ENCODE results near the gene KIF24.
"Not testable (repeated sequence)": the region's sequence is repeated elsewhere in the genome, so short reads cannot be mapped to it uniquely, and the experiment has no call there.

Gene KIF24

DNA sequence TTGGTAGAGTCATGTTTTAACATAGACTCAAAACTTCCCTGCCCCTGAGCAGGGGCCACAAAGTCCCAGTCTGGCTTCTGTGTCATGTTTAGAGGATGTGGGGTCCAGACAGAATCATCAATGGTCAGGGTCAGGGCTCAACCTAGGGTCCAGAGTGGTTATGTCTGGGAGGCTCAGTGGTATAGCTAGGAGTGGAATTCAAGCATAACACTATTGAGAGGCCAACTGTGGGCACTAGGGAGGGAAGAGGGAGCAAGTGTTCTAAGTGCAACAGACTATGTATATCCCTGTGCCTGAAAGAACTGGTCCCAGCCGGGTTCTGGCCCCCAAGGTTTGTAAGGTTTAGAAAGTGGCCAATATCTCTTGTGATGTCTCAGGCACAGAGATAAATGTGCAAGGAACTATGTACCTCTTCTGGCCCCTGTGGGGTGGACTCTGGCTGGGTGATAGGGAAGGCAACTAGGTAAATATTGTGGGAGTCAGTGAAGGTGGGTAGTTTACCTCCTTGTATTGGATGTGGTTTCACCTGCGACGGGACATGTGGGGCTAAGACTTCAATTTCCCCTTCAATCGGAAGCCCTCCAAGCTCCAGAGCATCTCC, 33.6 kb upstream of the KIF24 start:
- DNase-seq (ENCODE audit: low read depth), result no peak

- not testable (repeated sequence) for DNase-seq (ENCODE audit: low read depth)
Measured at GRCh38 chr9:34352957-34353356, 23.9 kb upstream of the KIF24 start.

DNA sequence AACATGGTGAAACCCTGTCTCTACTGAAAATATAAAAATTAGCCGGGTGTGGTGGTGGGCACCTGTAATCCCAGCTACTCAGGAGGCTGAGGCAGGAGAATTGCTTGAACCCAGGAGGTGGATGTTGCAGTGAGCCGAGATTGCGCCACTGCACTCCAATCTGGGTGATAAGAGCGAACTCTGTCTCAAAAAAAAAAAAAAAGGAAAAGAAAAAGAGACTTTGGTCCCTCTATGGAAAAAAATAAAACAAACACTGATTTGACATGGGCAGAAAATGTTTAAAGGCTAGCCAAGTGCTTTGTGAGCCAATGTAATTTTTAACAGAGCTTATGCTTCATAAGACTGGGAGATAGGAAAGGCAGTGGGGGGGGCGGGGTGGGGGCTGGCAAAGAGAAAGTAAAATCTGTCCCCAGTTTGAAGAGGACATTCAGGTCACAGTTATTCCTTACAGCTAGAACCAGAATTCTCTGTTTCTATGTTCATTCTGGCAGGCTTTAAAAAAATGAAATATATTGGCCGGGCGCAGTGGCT, 23.1 kb upstream of the KIF24 start:
- not testable (repeated sequence) for DNase-seq (ENCODE audit: low read depth)

DNA sequence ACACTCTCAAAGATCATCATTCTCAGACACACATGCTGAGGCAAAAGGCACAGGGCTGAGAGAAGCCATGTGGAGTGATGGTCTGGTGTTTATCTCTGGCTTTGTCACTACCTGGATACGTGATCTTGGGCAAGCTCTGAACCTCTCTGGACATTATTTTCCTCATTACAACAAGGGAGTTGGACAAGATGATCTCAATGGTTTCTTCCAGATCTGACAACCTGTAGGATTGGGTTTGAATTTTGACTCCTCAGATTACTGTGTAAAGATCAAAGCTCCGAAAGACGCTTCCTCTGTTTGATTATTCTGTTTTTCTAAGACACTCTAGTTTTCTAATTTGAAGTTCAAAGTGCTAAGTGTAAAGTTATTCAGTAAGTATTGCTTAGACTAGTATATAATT, 20.3 kb upstream of the KIF24 start:
- no peak for DNase-seq (ENCODE audit: low read depth)

- DNase-seq (ENCODE audit: low read depth), result no peak
Measured at GRCh38 chr9:34347800-34348158, 18.7 kb upstream of the KIF24 start.

GRCh38 chr9:34346873-34347799, 18.1 kb upstream of the KIF24 start:
- no peak for DNase-seq (ENCODE audit: low read depth)

GRCh38 chr9:34343605-34344004, 14.5 kb upstream of the KIF24 start:
- no peak for DNase-seq (ENCODE audit: low read depth)

DNA sequence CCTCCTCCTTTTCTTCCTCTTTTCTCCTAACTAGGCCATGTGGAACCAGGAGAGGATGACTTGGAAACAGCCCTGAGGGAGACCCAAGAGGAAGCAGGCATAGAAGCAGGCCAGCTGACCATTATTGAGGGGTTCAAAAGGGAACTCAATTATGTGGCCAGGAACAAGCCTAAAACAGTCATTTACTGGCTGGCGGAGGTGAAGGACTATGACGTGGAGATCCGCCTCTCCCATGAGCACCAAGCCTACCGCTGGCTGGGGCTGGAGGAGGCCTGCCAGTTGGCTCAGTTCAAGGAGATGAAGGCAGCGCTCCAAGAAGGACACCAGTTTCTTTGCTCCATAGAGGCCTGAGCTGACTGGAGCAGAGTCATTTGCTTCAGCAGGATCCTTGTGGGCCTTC, 14.0 kb upstream of the KIF24 start:
- DNase-seq (ENCODE audit: low read depth), result no peak

DNA sequence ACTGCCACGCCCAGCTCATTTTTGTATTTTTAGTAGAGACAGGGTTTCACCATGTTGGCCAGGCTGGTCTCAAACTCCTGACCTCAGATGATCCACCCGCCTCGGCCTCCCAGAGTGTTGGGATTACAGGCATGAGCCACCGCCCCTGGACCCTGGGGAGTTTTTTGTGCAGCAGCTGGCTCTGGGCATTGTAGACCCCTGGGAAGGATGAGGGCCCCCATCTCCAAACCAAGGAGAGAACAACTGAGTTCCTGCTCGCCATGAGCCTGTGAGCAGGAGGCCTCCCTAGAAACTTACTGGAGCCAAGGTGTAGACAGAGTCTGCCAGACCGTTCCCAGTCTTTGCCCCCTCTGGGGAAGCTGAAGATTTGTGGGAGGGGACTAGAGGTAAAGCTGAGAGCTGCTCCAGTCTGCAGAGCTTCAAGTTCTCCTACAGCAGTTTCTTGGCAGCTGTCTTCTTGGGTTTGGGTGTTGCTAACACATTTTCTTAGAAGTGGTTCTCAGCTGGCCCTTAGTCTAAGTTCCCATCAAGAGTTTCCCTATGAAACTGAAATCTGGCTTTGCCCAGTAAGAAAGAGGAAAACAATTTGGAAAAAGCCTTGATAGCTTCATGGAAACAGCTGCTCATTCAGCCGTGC, 12.7 kb upstream of the KIF24 start:
- DNase-seq (ENCODE audit: low read depth), result no peak

DNA sequence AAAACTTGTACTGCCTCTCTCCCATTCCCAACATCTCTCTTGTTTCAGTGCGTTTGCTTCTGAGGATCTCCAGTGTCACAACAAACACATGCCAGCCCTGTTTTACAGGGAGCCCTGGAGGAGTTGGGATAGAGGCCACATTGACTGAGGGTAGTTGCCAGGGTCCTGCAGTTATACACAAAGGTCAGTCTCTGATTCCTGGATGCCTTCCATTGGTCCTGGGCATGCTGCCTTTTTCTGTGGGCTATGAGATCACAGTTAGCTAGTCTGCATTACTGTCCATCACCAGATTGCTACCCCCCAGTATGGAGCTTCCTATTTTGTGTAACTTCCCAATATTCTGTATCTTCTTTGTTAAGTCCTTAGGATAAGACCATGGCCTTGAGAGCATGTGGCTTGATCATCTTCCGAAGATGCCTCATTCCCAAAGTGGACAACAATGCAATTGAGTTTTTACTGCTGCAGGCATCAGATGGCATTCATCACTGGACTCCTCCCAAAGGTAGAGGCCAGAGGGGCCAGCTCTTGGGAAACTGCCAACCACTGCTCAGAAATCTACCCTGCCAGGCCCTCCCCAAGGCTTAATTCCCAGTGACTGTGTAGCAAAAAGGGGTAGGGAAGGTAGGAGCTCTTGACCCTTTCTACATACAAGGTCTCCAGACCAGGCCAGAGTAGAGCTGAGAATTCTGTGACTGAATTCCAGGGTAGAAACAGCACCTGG, 9.8 kb upstream of the KIF24 start:
- no peak for DNase-seq (ENCODE audit: low read depth)

GRCh38 chr9:34338079-34338478, 9.0 kb upstream of the KIF24 start:
- not testable (repeated sequence) for DNase-seq (ENCODE audit: low read depth)

DNA sequence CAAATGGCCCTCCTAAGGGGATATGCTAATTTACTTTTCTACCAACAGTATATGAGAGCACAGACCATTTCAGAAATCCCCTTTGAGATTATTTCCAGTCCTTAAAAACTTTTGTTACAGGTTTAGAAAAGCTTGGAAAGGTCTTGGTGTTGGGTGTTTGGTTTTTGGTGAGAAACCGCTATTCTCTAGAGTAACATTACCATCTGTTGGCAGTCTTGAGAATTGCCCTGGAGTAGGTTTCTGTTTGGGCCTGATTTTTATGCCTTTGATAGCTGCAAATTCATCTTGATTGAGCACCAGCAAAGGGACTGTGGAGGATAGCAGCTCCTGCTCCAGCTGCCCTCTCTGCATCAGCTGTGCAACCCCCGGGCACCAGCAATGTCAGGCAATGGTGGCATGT, 8.3 kb upstream of the KIF24 start:
- peak; percentile 23 for DNase-seq (ENCODE audit: low read depth)

- DNase-seq (ENCODE audit: low read depth), result no peak
Measured at GRCh38 chr9:34335376-34335775, 6.3 kb upstream of the KIF24 start.

- DNase-seq (ENCODE audit: low read depth), result no peak
Measured at GRCh38 chr9:34334916-34335315, 5.8 kb upstream of the KIF24 start.

DNA sequence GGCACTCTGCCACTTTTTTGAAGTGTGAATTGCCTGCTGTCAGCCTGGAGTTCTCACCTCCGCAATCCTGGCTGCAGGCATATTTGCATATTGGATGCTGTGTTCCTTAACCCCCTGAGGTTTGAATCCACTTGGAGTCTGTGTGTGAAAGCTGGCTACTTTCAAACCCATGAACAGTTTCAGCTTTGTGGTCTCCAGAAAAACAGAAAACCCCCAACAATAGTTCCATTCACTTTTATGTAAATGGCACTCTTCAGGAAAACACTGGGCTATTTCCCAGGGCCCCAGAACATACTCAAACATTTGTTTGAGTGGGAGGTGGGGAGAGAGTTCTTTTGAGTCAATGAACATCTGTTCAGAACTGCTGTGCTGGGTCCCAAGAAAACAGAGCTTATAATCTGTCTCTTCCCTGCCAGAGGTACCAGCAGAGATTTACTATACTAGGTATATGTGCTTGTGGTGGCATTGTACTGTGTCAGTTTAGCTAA, 5.3 kb upstream of the KIF24 start:
- no peak for DNase-seq (ENCODE audit: low read depth)

- DNase-seq (ENCODE audit: low read depth), result no peak
Measured at GRCh38 chr9:34333836-34334235, 4.8 kb upstream of the KIF24 start.

DNA sequence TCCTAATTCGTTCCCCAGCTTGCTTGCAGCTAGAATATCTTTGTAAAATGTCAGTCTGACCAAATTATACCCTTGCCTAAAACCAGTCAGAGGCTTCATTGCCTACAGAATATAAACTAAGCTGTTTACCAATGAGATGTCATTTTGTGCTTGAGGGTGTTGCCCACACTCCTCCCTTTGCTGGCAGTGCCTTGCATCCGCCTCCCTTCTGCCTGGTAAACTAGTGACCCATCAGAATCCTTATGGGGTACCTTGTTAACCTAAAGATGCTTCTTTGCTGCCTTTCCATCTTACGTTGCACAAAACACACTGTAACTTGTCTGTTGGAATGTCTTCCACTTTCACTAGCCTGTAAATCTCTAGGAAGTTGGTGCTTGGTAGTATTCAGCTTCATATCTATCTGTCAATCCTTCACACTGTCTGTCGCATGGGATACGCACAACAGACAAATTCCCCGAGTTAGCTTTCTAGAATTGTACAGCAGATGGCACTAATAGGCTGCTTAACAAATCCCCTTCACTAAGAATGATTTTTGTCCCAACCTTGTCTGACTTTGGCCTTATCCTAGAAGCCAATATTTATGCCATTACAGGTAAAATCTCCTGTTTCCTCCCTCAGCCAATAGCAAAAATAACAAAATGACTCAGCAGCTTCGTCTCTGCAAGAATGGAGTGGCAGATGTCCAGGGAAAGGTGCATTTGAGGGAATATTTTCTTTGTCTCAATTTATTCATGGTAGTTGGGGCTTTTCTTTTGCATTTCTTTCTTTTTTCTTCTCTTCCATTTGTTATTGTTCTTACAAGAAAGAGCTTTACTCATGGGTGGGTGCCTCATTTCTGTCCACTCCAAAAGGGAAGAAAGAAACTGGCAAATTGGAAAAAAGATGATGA, 3.3 kb upstream of the KIF24 start:
- peak; percentile 46 for DNase-seq (ENCODE audit: low read depth)

- DNase-seq (ENCODE audit: low read depth), result no peak
Measured at GRCh38 chr9:34331196-34331595, 2.1 kb upstream of the KIF24 start.

- no peak for DNase-seq (ENCODE audit: low read depth)
Measured at GRCh38 chr9:34328500-34328986, 525 bp downstream of the KIF24 start.

DNA sequence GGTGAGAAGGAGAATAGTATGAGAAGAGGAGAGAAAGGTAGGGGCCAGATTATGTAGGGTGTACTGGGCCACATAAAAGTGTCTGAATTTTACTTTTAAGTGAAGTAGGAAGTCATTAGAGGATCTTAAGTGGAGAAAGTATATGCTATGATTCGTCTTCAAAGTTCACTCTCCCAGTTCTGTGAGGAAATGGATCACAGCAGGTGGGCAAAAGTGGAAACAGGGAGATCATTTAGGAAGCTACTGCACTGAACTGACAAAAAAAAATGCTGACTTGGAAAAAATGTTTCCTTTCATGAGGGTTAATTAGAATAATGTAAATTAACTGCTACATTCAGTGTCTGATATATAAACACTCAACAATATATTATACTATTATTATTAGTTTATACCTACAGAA, 2.4 kb downstream of the KIF24 start:
- DNase-seq (ENCODE audit: low read depth), result no peak
